ENCODE results near the gene CAV1.

CAV1 gene

DNA sequence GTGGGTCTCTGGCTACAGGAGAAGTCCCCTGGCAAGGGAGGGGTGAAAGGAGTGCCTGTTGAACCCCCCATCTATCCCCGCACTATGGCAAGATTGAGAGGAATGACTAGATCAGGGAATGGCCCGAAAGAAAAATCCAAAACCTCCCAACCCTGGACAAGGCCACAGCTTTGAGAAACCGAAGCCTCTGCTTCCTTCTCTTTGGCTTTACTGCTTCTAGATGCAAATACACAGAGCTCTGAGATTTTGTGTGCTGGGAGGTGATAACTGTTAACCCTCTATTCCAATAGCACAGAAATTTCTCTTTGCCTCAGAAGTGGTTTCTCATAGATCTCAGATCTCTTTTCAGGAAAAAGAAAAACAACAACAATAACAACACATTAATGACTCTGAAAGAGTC is 15.0 kb downstream of the CAV1 start:
- Histone ChIP-seq H3K27me3 (ENCODE audit: control insufficient read depth, insufficient read depth, low read length) (no peaks in the 10 kb centered on the region), H3K4me3 (ENCODE audit: low read depth, low read length) (no peak overlapping the region), H3K36me3 (ENCODE audit: control insufficient read depth, insufficient read depth, low read length) (no peaks in the 10 kb centered on the region), H3K4me1 (ENCODE audit: control insufficient read depth, insufficient read depth, low read length) (no peaks in the 10 kb centered on the region), H3K9me3 (ENCODE audit: control insufficient read depth, insufficient read depth, low read length) (no peaks in the 10 kb centered on the region), H3K9ac (ENCODE audit: low read depth, low read length) (no peak overlapping the region)

GRCh38 chr7:116540743-116541142 is 15.9 kb downstream of the CAV1 start:
- Histone ChIP-seq H3K4me1 (ENCODE audit: control insufficient read depth, insufficient read depth, low read length) (no peaks in the 10 kb centered on the region), H3K27me3 (ENCODE audit: control insufficient read depth, insufficient read depth, low read length) (no peaks in the 10 kb centered on the region), H3K9me3 (ENCODE audit: control insufficient read depth, insufficient read depth, low read length) (no peaks in the 10 kb centered on the region), H3K36me3 (ENCODE audit: control insufficient read depth, insufficient read depth, low read length) (no peaks in the 10 kb centered on the region), H3K4me3 (ENCODE audit: low read depth, low read length) (no peak overlapping the region), H3K9ac (ENCODE audit: low read depth, low read length) (no peak overlapping the region)

DNA sequence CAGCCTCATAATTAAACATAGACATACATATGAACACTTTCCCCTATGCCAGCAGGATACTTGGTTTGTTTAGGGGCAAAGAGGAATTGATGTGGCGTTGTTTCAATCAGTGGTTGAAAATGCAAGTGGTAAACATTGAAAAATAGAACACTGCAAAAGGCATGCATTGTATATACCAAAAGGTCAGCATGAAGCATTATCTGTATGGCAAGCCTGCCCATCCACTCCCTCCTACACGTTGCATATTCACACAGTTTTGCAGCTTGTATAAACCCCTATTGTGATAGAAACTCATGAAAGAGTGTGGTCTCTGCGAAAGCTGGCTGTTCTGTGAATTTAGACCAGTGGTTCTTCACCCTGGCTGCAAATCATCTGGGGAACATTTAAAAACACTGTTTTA is 17.1 kb downstream of the CAV1 start:
- Histone ChIP-seq H3K27me3 (ENCODE audit: control insufficient read depth, insufficient read depth, low read length) (no peaks in the 10 kb centered on the region), H3K9ac (ENCODE audit: low read depth, low read length) (no peak overlapping the region), H3K4me3 (ENCODE audit: low read depth, low read length) (no peak overlapping the region), H3K4me1 (ENCODE audit: control insufficient read depth, insufficient read depth, low read length) (no peaks in the 10 kb centered on the region), H3K9me3 (ENCODE audit: control insufficient read depth, insufficient read depth, low read length) (no peaks in the 10 kb centered on the region), H3K36me3 (ENCODE audit: control insufficient read depth, insufficient read depth, low read length) (peaks cover 2% of the 10 kb centered on the region)

- Histone ChIP-seq H3K36me3 (ENCODE audit: control insufficient read depth, insufficient read depth, low read length) (peaks cover 2% of the 10 kb centered on the region), H3K9me3 (ENCODE audit: control insufficient read depth, insufficient read depth, low read length) (no peaks in the 10 kb centered on the region), H3K9ac (ENCODE audit: low read depth, low read length) (no peak overlapping the region), H3K4me1 (ENCODE audit: control insufficient read depth, insufficient read depth, low read length) (no peaks in the 10 kb centered on the region), H3K4me3 (ENCODE audit: low read depth, low read length) (no peak overlapping the region), H3K27me3 (ENCODE audit: control insufficient read depth, insufficient read depth, low read length) (no peaks in the 10 kb centered on the region)
Measured at GRCh38 chr7:116542618-116543017, 17.8 kb downstream of the CAV1 start.

- no peaks in the 10 kb centered on the region for H3K9me3 ChIP-seq (ENCODE audit: control insufficient read depth, insufficient read depth, low read length)
- no peaks in the 10 kb centered on the region for H3K27me3 ChIP-seq (ENCODE audit: control insufficient read depth, insufficient read depth, low read length)
- H3K4me1 ChIP-seq (ENCODE audit: control insufficient read depth, insufficient read depth, low read length), result no peaks in the 10 kb centered on the region
- H3K4me3 ChIP-seq (ENCODE audit: low read depth, low read length), result no peak overlapping the region
- H3K9ac ChIP-seq (ENCODE audit: low read depth, low read length), result no peak overlapping the region
- peaks cover 2% of the 10 kb centered on the region for H3K36me3 ChIP-seq (ENCODE audit: control insufficient read depth, insufficient read depth, low read length)
Measured at GRCh38 chr7:116543664-116544063, 18.8 kb downstream of the CAV1 start.

DNA sequence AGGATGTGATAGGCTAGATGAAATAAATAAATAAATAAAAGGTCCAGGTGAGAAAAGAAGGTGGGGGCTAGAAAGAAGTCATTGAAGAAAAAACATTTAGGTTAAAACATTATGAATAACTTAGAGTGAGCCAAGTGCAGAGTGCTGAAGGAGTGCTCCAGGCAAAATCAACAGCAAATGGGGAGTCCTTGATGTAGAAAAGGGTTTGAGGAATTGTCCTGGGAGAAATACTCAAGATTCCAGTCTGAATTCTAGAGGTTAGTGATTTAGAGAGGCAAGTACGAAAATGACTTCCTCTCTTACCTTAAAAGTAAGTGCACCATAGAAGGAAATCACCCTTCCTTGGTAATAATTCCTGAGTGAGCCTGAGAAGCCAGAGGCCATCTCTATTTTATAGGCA is 19.7 kb downstream of the CAV1 start:
- Histone ChIP-seq H3K27me3 (ENCODE audit: control insufficient read depth, insufficient read depth, low read length) (no peaks in the 10 kb centered on the region), H3K9ac (ENCODE audit: low read depth, low read length) (no peak overlapping the region), H3K36me3 (ENCODE audit: control insufficient read depth, insufficient read depth, low read length) (peaks cover 2% of the 10 kb centered on the region), H3K4me3 (ENCODE audit: low read depth, low read length) (no peak overlapping the region), H3K9me3 (ENCODE audit: control insufficient read depth, insufficient read depth, low read length) (no peaks in the 10 kb centered on the region), H3K4me1 (ENCODE audit: control insufficient read depth, insufficient read depth, low read length) (no peaks in the 10 kb centered on the region)

GRCh38 chr7:116545411-116545993 is 20.7 kb downstream of the CAV1 start:
- H3K4me3 ChIP-seq (ENCODE audit: low read depth, low read length), result no peak overlapping the region
- no peaks in the 10 kb centered on the region for H3K9me3 ChIP-seq (ENCODE audit: control insufficient read depth, insufficient read depth, low read length)
- no peaks in the 10 kb centered on the region for H3K4me1 ChIP-seq (ENCODE audit: control insufficient read depth, insufficient read depth, low read length)
- no peak overlapping the region for H3K9ac ChIP-seq (ENCODE audit: low read depth, low read length)
- H3K36me3 ChIP-seq (ENCODE audit: control insufficient read depth, insufficient read depth, low read length), result peaks cover 2% of the 10 kb centered on the region
- H3K27me3 ChIP-seq (ENCODE audit: control insufficient read depth, insufficient read depth, low read length), result no peaks in the 10 kb centered on the region

- Histone ChIP-seq H3K4me1 (ENCODE audit: control insufficient read depth, insufficient read depth, low read length) (no peaks in the 10 kb centered on the region), H3K9ac (ENCODE audit: low read depth, low read length) (no peak overlapping the region), H3K4me3 (ENCODE audit: low read depth, low read length) (no peak overlapping the region), H3K27me3 (ENCODE audit: control insufficient read depth, insufficient read depth, low read length) (no peaks in the 10 kb centered on the region), H3K9me3 (ENCODE audit: control insufficient read depth, insufficient read depth, low read length) (no peaks in the 10 kb centered on the region), H3K36me3 (ENCODE audit: control insufficient read depth, insufficient read depth, low read length) (peaks cover 2% of the 10 kb centered on the region)
Measured at GRCh38 chr7:116546054-116546453, 21.2 kb downstream of the CAV1 start.

GRCh38 chr7:116546916-116547315 is 22.1 kb downstream of the CAV1 start:
- no peak overlapping the region for H3K4me3 ChIP-seq (ENCODE audit: low read depth, low read length)
- H3K36me3 ChIP-seq (ENCODE audit: control insufficient read depth, insufficient read depth, low read length), result peaks cover 2% of the 10 kb centered on the region
- no peaks in the 10 kb centered on the region for H3K27me3 ChIP-seq (ENCODE audit: control insufficient read depth, insufficient read depth, low read length)
- H3K9ac ChIP-seq (ENCODE audit: low read depth, low read length), result no peak overlapping the region
- no peaks in the 10 kb centered on the region for H3K9me3 ChIP-seq (ENCODE audit: control insufficient read depth, insufficient read depth, low read length)
- no peaks in the 10 kb centered on the region for H3K4me1 ChIP-seq (ENCODE audit: control insufficient read depth, insufficient read depth, low read length)

- no peak overlapping the region for H3K9ac ChIP-seq (ENCODE audit: low read depth, low read length)
- H3K9me3 ChIP-seq (ENCODE audit: control insufficient read depth, insufficient read depth, low read length), result no peaks in the 10 kb centered on the region
- H3K4me1 ChIP-seq (ENCODE audit: control insufficient read depth, insufficient read depth, low read length), result no peaks in the 10 kb centered on the region
- peaks cover 2% of the 10 kb centered on the region for H3K36me3 ChIP-seq (ENCODE audit: control insufficient read depth, insufficient read depth, low read length)
- no peaks in the 10 kb centered on the region for H3K27me3 ChIP-seq (ENCODE audit: control insufficient read depth, insufficient read depth, low read length)
- no peak overlapping the region for H3K4me3 ChIP-seq (ENCODE audit: low read depth, low read length)
Measured at GRCh38 chr7:116547347-116547746, 22.5 kb downstream of the CAV1 start.

DNA sequence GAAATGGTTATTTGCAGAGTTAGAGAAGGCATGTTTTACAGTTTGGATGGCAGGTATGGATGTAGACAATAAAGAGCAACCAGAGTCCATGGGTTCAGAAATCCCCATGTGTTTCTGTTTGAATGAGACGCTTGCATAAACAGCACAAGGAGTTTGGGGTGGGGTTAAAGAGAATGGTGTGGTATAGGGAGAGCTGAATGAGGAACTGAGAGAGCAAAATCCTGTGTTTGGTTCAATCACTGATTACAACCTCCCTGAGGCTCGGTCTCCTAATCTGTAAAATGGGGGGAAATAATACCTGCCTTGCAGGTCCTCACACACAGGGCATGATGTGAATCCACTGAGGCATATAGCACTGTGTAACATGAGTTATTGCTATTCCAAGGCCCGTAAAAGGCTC is 23.7 kb downstream of the CAV1 start:
- Histone ChIP-seq H3K9ac (ENCODE audit: low read depth, low read length) (no peak overlapping the region), H3K9me3 (ENCODE audit: control insufficient read depth, insufficient read depth, low read length) (no peaks in the 10 kb centered on the region), H3K36me3 (ENCODE audit: control insufficient read depth, insufficient read depth, low read length) (peaks cover 2% of the 10 kb centered on the region), H3K4me3 (ENCODE audit: low read depth, low read length) (no peak overlapping the region), H3K27me3 (ENCODE audit: control insufficient read depth, insufficient read depth, low read length) (no peaks in the 10 kb centered on the region), H3K4me1 (ENCODE audit: control insufficient read depth, insufficient read depth, low read length) (no peaks in the 10 kb centered on the region)

- peaks cover 2% of the 10 kb centered on the region for H3K36me3 ChIP-seq (ENCODE audit: control insufficient read depth, insufficient read depth, low read length)
- H3K9me3 ChIP-seq (ENCODE audit: control insufficient read depth, insufficient read depth, low read length), result no peaks in the 10 kb centered on the region
- H3K4me3 ChIP-seq (ENCODE audit: low read depth, low read length), result no peak overlapping the region
- H3K4me1 ChIP-seq (ENCODE audit: control insufficient read depth, insufficient read depth, low read length), result no peaks in the 10 kb centered on the region
- H3K27me3 ChIP-seq (ENCODE audit: control insufficient read depth, insufficient read depth, low read length), result no peaks in the 10 kb centered on the region
- H3K9ac ChIP-seq (ENCODE audit: low read depth, low read length), result no peak overlapping the region
Measured at GRCh38 chr7:116549370-116549769, 24.5 kb downstream of the CAV1 start.

Measured in iPS-15b (cell line).